Parathyroid adenoma (tissue), 2 donors: ENCODE results near the gene ZDBF2.

Experiments used
- H2AFZ ChIP-seq: fragments of 300-600 bp; sonication (generic); one replicate; pipeline ENCODE4 v1.7.0; 2017; ENCODE audit warnings: antibody characterized with exemption, mild to moderate bottlenecking
- H3K27ac ChIP-seq: fragments of 300-600 bp; sonication (generic); one replicate; pipeline ENCODE4 v1.7.0; 2017
- H3K27me3 ChIP-seq: fragments of 300-600 bp; sonication (generic); one replicate; pipeline ENCODE4 v1.7.0; 2017; ENCODE audit warnings: low read length; ENCODE audit not compliant: control insufficient read depth, insufficient read depth
- H3K36me3 ChIP-seq: fragments of 300-600 bp; sonication (generic); one replicate; pipeline ENCODE4 v1.7.0; 2017; ENCODE audit warnings: low read length; ENCODE audit not compliant: control insufficient read depth, insufficient read depth
- H3K4me1 ChIP-seq: fragments of 300-600 bp; sonication (generic); one replicate; pipeline ENCODE4 v1.7.0; 2017; ENCODE audit warnings: control low read depth
- H3K4me2 ChIP-seq: fragments of 300-600 bp; sonication (generic); one replicate; pipeline ENCODE4 v1.7.0; 2017; ENCODE audit warnings: low read length
- H3K4me3 ChIP-seq: fragments of 300-600 bp; sonication (generic); one replicate; pipeline ENCODE4 v1.7.0; 2017; ENCODE audit warnings: low read depth, low read length
- H3K79me2 ChIP-seq: fragments of 300-600 bp; sonication (generic); one replicate; pipeline ENCODE4 v1.7.0; 2017; ENCODE audit warnings: control low read depth
- H3K9ac ChIP-seq: fragments of 300-600 bp; sonication (generic); one replicate; pipeline ENCODE4 v1.7.0; 2017; ENCODE audit warnings: mild to moderate bottlenecking
- H3K9me3 ChIP-seq: fragments of 300-600 bp; sonication (generic); one replicate; pipeline ENCODE4 v1.7.0; 2017; ENCODE audit warnings: low read length; ENCODE audit not compliant: control insufficient read depth
- CTCF ChIP-seq: fragments of 300-600 bp; sonication (generic); IDR thresholded peaks from one replicate; pipeline ENCODE4 v1.7.0; 2017; ENCODE audit warnings: antibody characterized with exemption, mild to moderate bottlenecking
- donor health status: primary hyperparathyroidism.

The ZDBF2 gene

GRCh38 chr2:206324869-206325268 is 50.4 kb downstream of the ZDBF2 start:
- Histone ChIP-seq H3K79me2 (no peaks in the 10 kb centered on the region), H3K27me3 (no peaks in the 10 kb centered on the region), H3K36me3 (no peaks in the 10 kb centered on the region), H3K27ac (no peak overlapping the region), H3K4me3 (no peak overlapping the region), H3K4me1 (no peaks in the 10 kb centered on the region), H2AFZ (no peak overlapping the region), H3K9me3 (no peaks in the 10 kb centered on the region), H3K4me2 (no peak overlapping the region), H3K9ac (no peak overlapping the region)
- TF ChIP-seq CTCF = no peak

GRCh38 chr2:206328974-206329373 is 54.5 kb downstream of the ZDBF2 start:
- H3K4me1 ChIP-seq = no peaks in the 10 kb centered on the region
- H2AFZ ChIP-seq = no peak overlapping the region
- TF ChIP-seq CTCF = no peak
- no peaks in the 10 kb centered on the region for H3K27me3 ChIP-seq
- no peak overlapping the region for H3K4me2 ChIP-seq
- no peaks in the 10 kb centered on the region for H3K36me3 ChIP-seq
- H3K4me3 ChIP-seq = no peak overlapping the region
- no peaks in the 10 kb centered on the region for H3K79me2 ChIP-seq
- H3K9me3 ChIP-seq = no peaks in the 10 kb centered on the region
- no peak overlapping the region for H3K9ac ChIP-seq
- H3K27ac ChIP-seq = no peak overlapping the region

- Histone ChIP-seq H3K4me3 (no peak overlapping the region), H3K4me1 (no peaks in the 10 kb centered on the region), H3K27ac (no peak overlapping the region), H2AFZ (no peak overlapping the region), H3K9me3 (no peaks in the 10 kb centered on the region), H3K36me3 (no peaks in the 10 kb centered on the region), H3K79me2 (no peaks in the 10 kb centered on the region), H3K9ac (no peak overlapping the region), H3K27me3 (no peaks in the 10 kb centered on the region), H3K4me2 (no peak overlapping the region)
- TF ChIP-seq CTCF = no peak
Measured at GRCh38 chr2:206336861-206337260, 62.4 kb downstream of the ZDBF2 start.

GRCh38 chr2:206337956-206338355 is 63.5 kb downstream of the ZDBF2 start:
- no peaks in the 10 kb centered on the region for H3K9me3 ChIP-seq

More at GRCh38 chr2:206337956-206338355, 63.5 kb downstream of the ZDBF2 start:
- H3K79me2 ChIP-seq = no peaks in the 10 kb centered on the region
- H3K27ac ChIP-seq = no peak overlapping the region
- no peak overlapping the region for H3K4me3 ChIP-seq
- no peaks in the 10 kb centered on the region for H3K36me3 ChIP-seq
- no peaks in the 10 kb centered on the region for H3K4me1 ChIP-seq
- no peaks in the 10 kb centered on the region for H3K27me3 ChIP-seq
- TF ChIP-seq CTCF = no peak
- no peak overlapping the region for H2AFZ ChIP-seq
- no peak overlapping the region for H3K9ac ChIP-seq
- no peak overlapping the region for H3K4me2 ChIP-seq
